Body of pancreas (tissue), 4 donors: ENCODE measurements around the gene KCNJ10.

Source experiments
- POLR2A ChIP-seq, 3 donors: fragments of 450-650 bp; IDR thresholded peaks; one replicate each; pipeline ENCODE4 v1.6.1; 2016; ENCODE audit warnings: antibody characterized with exemption in 3 of 3, mild to moderate bottlenecking in 2 of 3
- TF ChIP-seq, protein P1 (sequence below), 7 experiments: fragments of 450-650 bp in 4 of 7; fragments of 200-600 bp in 3 of 7; sonication (generic) in 3 of 7; IDR thresholded peaks; one replicate each; pipeline ENCODE4 v1.5.1; 2016 to 2019; ENCODE audit warnings: antibody characterized with exemption in 7 of 7

GRCh38 chr1:160082926-160083325 lies 13.0 kb upstream of the KCNJ10 start:
- TF ChIP-seq, protein P1, sequence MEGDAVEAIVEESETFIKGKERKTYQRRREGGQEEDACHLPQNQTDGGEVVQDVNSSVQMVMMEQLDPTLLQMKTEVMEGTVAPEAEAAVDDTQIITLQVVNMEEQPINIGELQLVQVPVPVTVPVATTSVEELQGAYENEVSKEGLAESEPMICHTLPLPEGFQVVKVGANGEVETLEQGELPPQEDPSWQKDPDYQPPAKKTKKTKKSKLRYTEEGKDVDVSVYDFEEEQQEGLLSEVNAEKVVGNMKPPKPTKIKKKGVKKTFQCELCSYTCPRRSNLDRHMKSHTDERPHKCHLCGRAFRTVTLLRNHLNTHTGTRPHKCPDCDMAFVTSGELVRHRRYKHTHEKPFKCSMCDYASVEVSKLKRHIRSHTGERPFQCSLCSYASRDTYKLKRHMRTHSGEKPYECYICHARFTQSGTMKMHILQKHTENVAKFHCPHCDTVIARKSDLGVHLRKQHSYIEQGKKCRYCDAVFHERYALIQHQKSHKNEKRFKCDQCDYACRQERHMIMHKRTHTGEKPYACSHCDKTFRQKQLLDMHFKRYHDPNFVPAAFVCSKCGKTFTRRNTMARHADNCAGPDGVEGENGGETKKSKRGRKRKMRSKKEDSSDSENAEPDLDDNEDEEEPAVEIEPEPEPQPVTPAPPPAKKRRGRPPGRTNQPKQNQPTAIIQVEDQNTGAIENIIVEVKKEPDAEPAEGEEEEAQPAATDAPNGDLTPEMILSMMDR (IDR thresholded peaks at IDR 0.05) = no peak
- TF ChIP-seq POLR2A (IDR thresholded peaks at IDR 0.05) = no peak
